Measurements from ENCODE around the gene CDX1.

CDX1 gene

GRCh38 chr5:150131978-150132694 is 34.4 kb upstream of the CDX1 start:
- peak; percentile 37 to 56 for DNase-seq

- no peak for DNase-seq
Observed at GRCh38 chr5:150132740-150133139, 33.8 kb upstream of the CDX1 start.

GRCh38 chr5:150133581-150134197 is 32.9 kb upstream of the CDX1 start:
- DNase-seq = no peak

- DNase-seq = no peak
Observed at GRCh38 chr5:150134198-150134588, 32.4 kb upstream of the CDX1 start.

- no peak for DNase-seq
Observed at GRCh38 chr5:150135557-150136304, 30.8 kb upstream of the CDX1 start.

- DNase-seq = no peak
Observed at GRCh38 chr5:150136305-150137167, 30.0 kb upstream of the CDX1 start.

- DNase-seq = no peak
Observed at GRCh38 chr5:150137168-150137957, 29.2 kb upstream of the CDX1 start.

- DNase-seq = no peak
Observed at GRCh38 chr5:150137997-150138396, 28.6 kb upstream of the CDX1 start.

- no peak for DNase-seq
Observed at GRCh38 chr5:150138551-150139265, 27.9 kb upstream of the CDX1 start.

- no peak for DNase-seq
Observed at GRCh38 chr5:150139334-150139733, 27.2 kb upstream of the CDX1 start.

GRCh38 chr5:150140830-150141229 is 25.7 kb upstream of the CDX1 start:
- no peak for DNase-seq

GRCh38 chr5:150141544-150142184 is 24.9 kb upstream of the CDX1 start:
- no peak for DNase-seq

- peak in 1 of 2 donors; percentile 82 for DNase-seq
Observed at GRCh38 chr5:150142185-150142958, 24.2 kb upstream of the CDX1 start.

GRCh38 chr5:150142959-150143349 is 23.6 kb upstream of the CDX1 start:
- DNase-seq = peak in 1 of 2 donors; percentile 77

GRCh38 chr5:150143350-150144245 is 23.0 kb upstream of the CDX1 start:
- no peak for DNase-seq

GRCh38 chr5:150144246-150144801 is 22.3 kb upstream of the CDX1 start:
- no peak for DNase-seq

GRCh38 chr5:150144879-150145278 is 21.7 kb upstream of the CDX1 start:
- DNase-seq = peak; percentile 33 to 35

GRCh38 chr5:150146235-150146634 is 20.3 kb upstream of the CDX1 start:
- DNase-seq = no peak
